NCI-H345 treated with DMSO at 0.1 percent for 48 hours (cell line): ENCODE data around the gene PLEKHS1.
"Not testable (repeated sequence)": the region's sequence is repeated elsewhere in the genome, so short reads cannot be mapped to it uniquely, and the experiment has no call there.

ENCODE experiments used
- DNase-seq: peaks from one replicate; lab custom pipeline; 2025; ENCODE audit not compliant: unreplicated experiment; lab: John Stamatoyannopoulos, UW

Gene PLEKHS1

GRCh38 chr10:113788604-113789083 lies 37.2 kb downstream of the PLEKHS1 start:
- DNase-seq: no peak

DNA sequence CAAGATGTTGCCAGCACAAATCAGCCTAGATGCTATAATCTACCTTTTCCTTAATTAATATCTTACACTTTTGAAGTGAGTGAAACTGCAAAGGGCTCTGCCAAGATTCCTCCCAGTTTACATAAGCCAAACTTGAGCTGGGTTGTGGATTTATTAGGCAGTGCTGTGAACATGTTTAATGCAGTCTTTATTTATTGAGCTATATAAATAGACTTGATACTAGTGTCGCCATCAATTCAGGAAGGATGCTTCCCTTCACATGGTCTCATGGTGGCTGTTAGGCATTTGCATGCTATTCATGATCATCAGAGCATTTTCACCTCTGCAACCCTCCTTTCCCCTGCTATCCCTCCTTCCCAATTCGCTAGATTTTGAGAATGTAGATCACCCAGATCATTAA lies 40.2 kb downstream of the PLEKHS1 start:
- no peak for DNase-seq

DNA sequence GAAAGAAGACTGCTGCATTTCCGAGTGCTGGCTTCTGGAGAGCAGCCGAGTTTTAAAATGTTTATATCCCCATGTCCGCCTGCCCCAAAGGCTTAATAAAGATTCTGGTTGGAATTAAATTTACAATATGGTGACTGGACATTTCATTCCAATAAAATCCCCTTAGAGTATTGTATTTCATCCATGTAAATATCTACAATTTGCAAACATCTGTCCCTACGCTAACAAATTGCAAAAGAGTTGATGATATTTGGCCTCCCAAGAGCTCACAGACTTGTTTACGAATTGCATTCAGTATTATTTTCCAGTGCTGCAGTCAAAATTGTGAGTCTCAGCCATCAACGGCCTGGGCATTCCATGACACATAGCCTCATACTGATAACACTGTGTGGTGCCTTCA lies 50.1 kb downstream of the PLEKHS1 start:
- no peak for DNase-seq

GRCh38 chr10:113802997-113803396 lies 51.5 kb downstream of the PLEKHS1 start:
- DNase-seq: no peak

- no peak for DNase-seq
Observed at GRCh38 chr10:113806503-113806902, 55.0 kb downstream of the PLEKHS1 start.

DNA sequence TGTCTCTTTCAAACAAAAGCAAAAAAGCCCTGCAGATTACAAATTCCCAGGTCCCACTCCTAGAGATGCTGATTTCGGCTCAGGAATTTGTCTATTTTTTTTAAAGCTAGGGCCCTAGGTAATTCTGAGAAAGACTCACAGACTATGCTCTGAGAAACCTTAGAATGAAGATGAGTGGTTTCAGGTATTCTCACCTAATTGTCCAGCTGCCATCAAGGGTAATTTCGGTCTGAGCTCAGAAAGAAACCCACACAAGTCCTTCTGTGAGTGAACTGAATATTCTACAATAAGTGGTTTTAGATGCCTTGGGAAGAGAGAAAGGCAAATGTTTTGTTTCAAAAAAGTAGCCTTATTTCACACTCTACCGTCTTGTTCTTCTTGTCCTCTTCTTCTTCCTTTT lies 56.7 kb downstream of the PLEKHS1 start:
- no peak for DNase-seq

- DNase-seq: not testable (repeated sequence)
Observed at GRCh38 chr10:113814700-113815099, 63.2 kb downstream of the PLEKHS1 start.

- no peak for DNase-seq
Observed at GRCh38 chr10:113819989-113820388, 68.5 kb downstream of the PLEKHS1 start.

GRCh38 chr10:113820507-113820906 lies 69.0 kb downstream of the PLEKHS1 start:
- DNase-seq: no peak

GRCh38 chr10:113821306-113821705 lies 69.8 kb downstream of the PLEKHS1 start:
- not testable (repeated sequence) for DNase-seq

DNA sequence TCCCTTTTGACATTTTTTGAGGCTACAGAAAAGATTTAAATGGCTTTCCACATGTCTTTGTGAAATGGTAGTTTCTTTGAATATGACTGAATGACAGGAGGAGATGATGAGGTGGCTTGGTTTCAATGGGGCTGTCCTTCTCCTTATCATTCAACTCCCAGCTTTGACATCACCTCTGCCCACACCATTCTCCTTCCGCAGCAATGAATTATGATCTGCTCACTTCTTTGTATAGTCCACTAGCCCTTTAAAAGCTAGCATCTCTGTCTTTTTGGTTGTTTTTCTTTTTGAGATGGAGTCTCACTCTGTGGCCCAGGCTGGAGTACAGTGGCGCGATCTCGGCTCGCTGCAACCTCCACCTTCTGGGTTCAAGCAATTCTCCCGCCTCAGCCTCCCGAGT lies 70.7 kb downstream of the PLEKHS1 start:
- no peak for DNase-seq

GRCh38 chr10:113823389-113823788 lies 71.9 kb downstream of the PLEKHS1 start:
- no peak for DNase-seq

- no peak for DNase-seq
Observed at GRCh38 chr10:113825791-113826190, 74.3 kb downstream of the PLEKHS1 start.

DNA sequence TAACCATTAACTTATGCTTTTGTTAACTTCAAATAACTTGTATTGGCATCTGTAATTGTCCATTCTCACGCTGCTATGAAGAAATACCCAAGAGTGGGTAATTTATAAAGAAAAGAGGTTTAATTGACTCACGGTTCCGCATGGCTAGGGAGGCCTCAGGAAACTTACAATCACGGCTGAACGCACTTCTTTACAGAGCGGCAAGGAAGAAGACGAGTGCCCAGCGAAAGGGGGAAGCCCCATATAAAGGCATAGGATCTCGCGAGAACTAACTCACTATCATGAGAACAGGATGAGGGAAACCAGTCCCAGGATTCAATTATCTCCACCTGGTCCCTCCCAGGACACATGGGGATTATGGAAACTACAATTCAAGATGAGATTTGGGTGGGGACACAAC lies 77.1 kb downstream of the PLEKHS1 start:
- not testable (repeated sequence) for DNase-seq
